HG02610 (cell line): ENCODE results near the gene SLC9A7.
A peak's percentile ranks its signal among the peaks of the same experiment; 100 is the strongest.

Experiments used
- ATAC-seq: cut with Tn5 transposase; IDR thresholded peaks from one replicate; pipeline ENCODE4 v1.9.1; 2021; ENCODE audit warnings: mild to moderate bottlenecking, moderate library complexity; ENCODE audit not compliant: unreplicated experiment

SLC9A7 gene

GRCh38 chrX:46653482-46653881 is 105.4 kb downstream of the SLC9A7 start:
- ATAC-seq = no peak

DNA sequence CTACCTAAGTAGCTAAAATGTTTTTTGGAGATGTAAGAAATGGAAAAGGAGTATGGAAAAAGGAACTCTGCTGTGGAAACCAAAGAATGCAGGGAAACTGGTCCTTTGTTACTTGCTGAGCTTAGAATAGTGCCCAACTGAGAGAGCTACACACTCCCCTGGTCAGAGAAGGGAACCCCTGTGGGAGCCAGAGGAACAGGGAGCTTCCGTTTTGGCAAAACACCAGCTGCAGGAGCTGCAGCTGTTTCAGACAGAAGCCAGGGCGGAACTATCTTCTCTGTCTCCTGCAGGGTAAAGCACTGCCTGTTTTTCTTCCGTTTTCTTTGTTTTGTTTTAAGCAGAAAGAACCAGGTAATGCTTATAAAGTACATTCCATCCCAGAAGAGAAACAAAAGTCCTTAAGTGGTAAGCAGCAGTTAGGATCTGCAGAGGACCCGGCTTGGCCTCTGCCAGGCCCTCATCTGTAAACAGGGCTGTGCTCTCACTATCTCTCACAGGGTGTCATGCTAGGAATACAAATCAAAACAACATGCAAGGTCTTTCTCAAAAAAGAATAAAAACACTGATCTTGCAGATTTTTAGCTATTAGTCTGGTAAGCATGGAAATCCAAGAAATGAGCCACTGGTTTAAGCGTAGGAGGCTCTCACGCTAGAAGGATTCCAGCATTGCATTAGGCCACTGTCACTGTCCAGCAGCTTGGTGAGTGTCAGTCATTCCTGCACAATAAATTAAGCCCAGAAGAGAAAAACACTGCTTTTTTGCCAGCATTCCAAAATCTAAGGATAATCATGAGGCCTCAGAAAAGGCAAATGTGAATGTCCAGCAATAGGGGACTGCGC is 109.3 kb downstream of the SLC9A7 start:
- ATAC-seq = no peak

GRCh38 chrX:46648660-46649059 is 110.3 kb downstream of the SLC9A7 start:
- no peak for ATAC-seq

DNA sequence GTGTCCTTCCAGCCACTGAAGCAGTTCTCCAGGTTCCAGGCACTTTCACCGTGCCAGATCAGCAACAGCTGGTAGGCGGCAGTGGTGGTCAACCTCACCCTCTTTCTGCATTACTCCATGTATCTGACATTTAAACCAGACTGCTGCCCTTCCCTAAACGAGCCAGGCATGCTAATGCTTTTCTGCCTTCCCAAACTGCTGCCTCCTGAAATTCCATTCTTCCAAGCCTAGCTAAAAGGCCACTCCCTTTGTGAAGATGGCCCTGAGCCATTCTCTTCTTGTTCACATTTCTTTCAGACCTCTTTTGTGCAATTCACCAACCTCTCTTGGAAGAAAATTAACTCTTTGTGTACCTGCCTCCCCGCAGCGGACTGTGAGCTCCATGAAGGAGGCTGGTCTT is 111.7 kb downstream of the SLC9A7 start:
- ATAC-seq = no peak

- no peak for ATAC-seq
Measured at GRCh38 chrX:46645614-46646013, 113.3 kb downstream of the SLC9A7 start.

DNA sequence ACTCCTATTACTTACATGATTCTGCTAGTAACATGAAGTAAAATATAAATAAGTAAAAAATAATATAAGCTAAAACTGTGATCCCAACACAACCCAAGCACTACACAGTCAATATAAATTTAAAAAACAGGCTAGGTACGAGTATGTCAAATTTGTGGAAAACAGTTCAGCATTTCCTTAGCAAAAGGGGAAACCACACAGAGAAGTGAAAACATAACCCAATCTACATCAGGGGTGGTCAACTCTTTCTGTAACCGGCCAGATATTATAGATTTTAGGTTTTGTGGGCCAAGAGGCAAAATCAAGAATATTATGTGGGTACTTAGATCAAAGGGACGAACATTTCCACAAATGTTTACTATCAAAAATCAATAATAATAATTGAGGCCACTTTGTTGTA is 115.3 kb downstream of the SLC9A7 start:
- no peak for ATAC-seq

DNA sequence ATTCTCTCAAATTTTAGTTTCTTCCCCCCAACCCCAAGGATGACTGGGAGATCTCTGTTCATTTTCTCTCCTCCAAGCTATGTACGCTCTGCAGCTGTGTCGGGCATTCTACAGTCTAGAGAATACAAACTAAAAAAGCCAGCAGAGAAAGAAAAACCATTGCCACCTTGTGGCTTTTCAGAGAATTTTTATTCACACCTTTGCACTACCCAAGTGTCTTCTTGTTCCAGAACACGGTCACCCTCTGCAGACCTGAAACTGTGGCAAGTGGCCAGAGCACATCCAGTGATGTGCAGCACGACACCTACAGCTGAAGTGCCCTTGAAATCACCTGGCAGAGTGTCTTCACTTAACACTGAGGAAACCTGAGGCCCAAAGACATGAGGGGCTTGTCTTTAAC is 116.8 kb downstream of the SLC9A7 start:
- no peak for ATAC-seq

GRCh38 chrX:46637938-46638337 is 121.0 kb downstream of the SLC9A7 start:
- ATAC-seq = peak; percentile 75

GRCh38 chrX:46636223-46636622 is 122.7 kb downstream of the SLC9A7 start:
- no peak for ATAC-seq

DNA sequence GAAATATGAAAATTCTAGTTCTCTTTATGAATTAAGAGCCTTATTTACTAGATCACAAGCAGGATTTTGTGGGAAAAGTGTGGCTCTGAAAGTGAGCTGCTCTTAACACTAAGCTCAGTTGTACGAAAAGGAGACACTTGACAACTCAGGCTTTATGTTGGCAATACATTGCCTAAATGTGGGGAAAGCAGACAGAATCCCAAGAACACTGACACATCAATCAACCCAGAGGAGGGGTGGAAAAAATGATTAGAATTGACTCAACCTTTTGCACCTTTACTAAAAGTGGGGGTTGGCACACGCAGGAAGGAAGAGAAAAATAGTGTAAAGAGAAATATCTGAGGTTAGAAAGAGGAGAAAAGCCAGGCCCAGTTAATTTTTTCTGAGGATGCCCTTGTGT is 123.7 kb downstream of the SLC9A7 start:
- no peak for ATAC-seq

GRCh38 chrX:46634577-46634976 is 124.3 kb downstream of the SLC9A7 start:
- ATAC-seq = no peak

- ATAC-seq = no peak
Measured at GRCh38 chrX:46630141-46630540, 128.8 kb downstream of the SLC9A7 start.

- ATAC-seq = peak; percentile 92
Measured at GRCh38 chrX:46628460-46629371, 130.2 kb downstream of the SLC9A7 start.

DNA sequence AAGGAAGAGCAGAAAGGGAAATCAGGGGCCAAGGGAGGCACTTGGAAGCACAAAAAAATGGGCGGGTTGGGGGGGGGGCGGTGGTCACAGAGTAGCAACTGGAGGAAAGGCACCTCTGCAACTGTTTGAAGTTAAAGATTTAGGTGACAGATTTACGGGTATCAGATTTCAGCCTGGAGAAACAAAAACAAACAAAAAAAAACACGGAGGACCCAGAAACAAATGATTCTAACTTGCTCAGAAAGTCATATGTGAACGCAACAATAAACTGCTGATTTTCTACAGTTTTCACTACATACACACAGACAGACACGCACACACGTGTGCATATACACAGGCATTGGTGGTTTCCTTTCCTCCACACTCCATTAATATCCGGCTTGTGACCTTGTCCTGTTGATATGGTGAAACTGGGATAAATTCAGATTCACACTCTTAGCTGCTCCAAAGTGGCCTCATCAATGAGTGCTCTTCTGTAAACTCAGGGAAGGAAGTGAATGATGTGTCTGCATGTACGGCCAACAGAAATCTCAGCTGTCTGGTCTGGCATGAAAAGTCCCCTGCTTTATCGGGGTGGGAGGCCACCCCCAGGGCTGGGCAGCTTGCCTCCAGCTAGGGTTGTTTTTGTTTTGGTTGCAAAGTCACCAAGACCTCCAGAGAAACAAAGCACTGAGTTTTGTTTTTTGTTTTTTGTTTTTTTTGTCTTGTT is 131.1 kb downstream of the SLC9A7 start:
- ATAC-seq = peak; percentile 3

DNA sequence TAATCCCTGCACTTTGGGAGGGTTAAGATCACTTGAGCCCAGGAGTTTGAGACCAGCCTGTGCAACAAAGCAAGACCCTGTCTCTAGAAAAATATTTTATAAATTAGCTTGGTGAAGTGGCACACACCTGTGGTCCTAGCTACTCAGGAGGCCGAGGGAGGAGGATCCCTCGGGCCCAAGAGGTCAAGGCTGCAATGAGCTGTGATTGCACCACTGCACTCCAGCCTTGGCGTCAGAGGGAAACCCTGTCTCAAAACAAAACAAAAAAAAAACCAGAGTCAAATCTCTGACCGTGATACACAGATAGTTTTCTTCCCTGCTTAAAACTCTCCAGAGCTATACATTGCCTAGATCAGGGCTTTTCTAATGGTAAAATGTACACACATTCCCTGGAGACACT is 131.9 kb downstream of the SLC9A7 start:
- ATAC-seq = no peak

DNA sequence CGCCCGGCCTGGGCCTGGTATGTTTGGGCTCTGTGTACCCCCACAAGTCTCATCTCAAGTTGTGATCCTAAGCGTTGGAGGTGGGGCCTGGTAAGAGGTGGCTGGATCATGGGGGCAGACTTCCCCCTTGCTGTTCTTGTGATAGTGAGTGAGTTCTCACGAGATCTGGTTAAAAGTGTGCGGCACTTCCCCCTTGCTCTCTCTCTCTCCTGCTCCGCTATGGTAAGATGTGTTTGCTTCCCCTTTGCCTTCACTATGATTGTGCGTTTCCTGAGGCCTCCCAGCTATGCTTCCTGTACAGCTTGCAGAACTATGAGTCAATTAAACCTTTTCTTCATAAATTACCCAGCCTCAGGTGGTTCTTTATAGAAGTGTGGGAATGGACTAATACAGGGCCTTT is 132.4 kb downstream of the SLC9A7 start:
- no peak for ATAC-seq

- ATAC-seq = no peak
Measured at GRCh38 chrX:46624090-46624786, 134.7 kb downstream of the SLC9A7 start.

GRCh38 chrX:46621572-46621971 is 137.3 kb downstream of the SLC9A7 start:
- ATAC-seq = no peak

DNA sequence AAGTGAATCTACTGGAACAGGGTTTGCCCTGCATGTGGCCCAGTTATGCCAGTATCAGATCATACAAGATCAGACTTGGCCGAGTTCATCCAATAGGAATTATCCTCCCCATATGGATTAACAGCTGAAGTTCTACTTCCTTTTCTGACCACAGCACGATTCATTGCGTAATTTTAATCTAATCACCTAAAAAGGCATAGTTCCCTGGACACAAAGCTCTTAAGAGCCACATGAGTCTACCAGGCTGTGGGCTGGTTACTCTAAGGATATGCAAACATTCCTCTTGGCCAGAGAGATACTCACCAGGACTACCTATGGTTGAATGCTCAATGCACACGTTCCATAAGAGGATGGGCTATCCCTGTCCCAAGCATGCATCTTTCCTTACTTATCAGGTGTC is 138.4 kb downstream of the SLC9A7 start:
- no peak for ATAC-seq

- ATAC-seq = no peak
Measured at GRCh38 chrX:46618947-46619346, 140.0 kb downstream of the SLC9A7 start.

DNA sequence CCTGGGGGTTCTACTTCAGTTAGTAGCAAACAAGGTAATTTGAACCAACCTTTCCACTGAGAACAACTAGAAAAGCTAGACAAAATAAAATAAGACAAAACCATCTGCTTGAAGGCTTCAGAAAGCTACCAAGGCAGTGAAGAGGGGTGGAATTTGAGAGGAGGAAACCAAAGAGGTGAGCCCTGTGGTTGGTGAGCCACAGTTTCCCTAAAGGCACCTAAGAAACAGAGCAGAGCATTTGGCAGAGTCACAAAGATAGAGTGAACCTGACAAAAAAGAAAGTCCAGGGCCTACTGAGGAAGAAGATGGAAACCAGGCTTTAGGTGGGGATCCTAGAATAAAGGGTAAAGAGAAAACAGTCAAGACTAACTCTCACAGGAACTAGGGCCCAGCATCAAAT is 141.0 kb downstream of the SLC9A7 start:
- no peak for ATAC-seq
